Naive thymus-derived CD8-positive, alpha-beta T cell (primary cell): ENCODE measurements around the gene KIF22. TPM values are rescaled to one million over a fixed set of nuclear protein-coding genes. Genes with fewer than 3 reads are reported as not detected.
"Not testable (repeated sequence)": the region's sequence is repeated elsewhere in the genome, so short reads cannot be mapped to it uniquely, and the experiment has no call there.

ENCODE experiments used
- ATAC-seq, 2 donors: fragments of 150-1000 bp; cut with Tn5 transposase in 1 of 2; sonication (Bioruptor Pico), chemical (Tn5 transposase) in 1 of 2; 1 replicate in 1 of 2; 2 replicates in 1 of 2; pipeline ENCODE4 v1.10.0; 2021; ENCODE audit warnings: mild to moderate bottlenecking in 2 of 2, moderate library complexity in 2 of 2
- POLR2A ChIA-PET: fragments of 350-600 bp; sonication (Branson Sonifier 250); formaldehyde crosslinking; loops from one replicate; lab custom pipeline; 2021; ENCODE audit warnings: antibody characterized with exemption; lab: Charles Lee
- DNase-seq, 10 donors: peaks; one replicate each; pipeline versions ENCODE4 v3.0.0 to v3.0.0-alpha.2; 2020 to 2022
- H3K27ac Mint-ChIP-seq, 10 donors: one replicate each; pipeline ENCODE4 v1.8.0; 2020 to 2022; ENCODE audit warnings: mild to moderate bottlenecking in 10 of 10, mixed read lengths in 10 of 10, moderate library complexity in 4 of 10, inconsistent platforms in 1 of 10
- H3K27me3 Mint-ChIP-seq, 5 donors: one replicate each; pipeline ENCODE4 v1.8.0; 2021 to 2022; ENCODE audit warnings: mixed read lengths in 5 of 5
- H3K36me3 Mint-ChIP-seq, 3 donors: one replicate each; pipeline ENCODE4 v1.8.0; 2020 to 2022; ENCODE audit warnings: mixed read lengths in 3 of 3, mild to moderate bottlenecking in 2 of 3, inconsistent platforms in 1 of 3
- H3K4me1 Mint-ChIP-seq, 4 donors: one replicate each; pipeline ENCODE4 v1.8.0; 2021 to 2022; ENCODE audit warnings: mixed read lengths in 4 of 4
- H3K4me3 Mint-ChIP-seq, 10 donors: one replicate each; pipeline ENCODE4 v1.8.0; 2020 to 2022; ENCODE audit warnings: mild to moderate bottlenecking in 10 of 10, mixed read lengths in 10 of 10, moderate library complexity in 6 of 10, inconsistent platforms in 1 of 10
- H3K9me3 Mint-ChIP-seq, 9 donors: one replicate each; pipeline ENCODE4 v1.8.0; 2020 to 2022; ENCODE audit warnings: mixed read lengths in 9 of 9, mild to moderate bottlenecking in 3 of 9, inconsistent platforms in 1 of 9, moderate library complexity in 1 of 9
- polyA plus RNA-seq, 3 donors: library from polyadenylated mRNA; unstranded; fragments of 300-500 nt; fragmentation: Illumina TruSeq; gene quantifications; one replicate each; pipeline ENCODE4 v1.2.3, GENCODE V29; 2021
- total RNA-seq, 8 experiments: library from RNA in 2 of 8; stranded (reverse) in 2 of 8; gene quantifications; one replicate each; pipeline ENCODE4 v1.2.3 and lab custom pipeline; 2021 to 2026

Gene KIF22
- total and polyA plus RNA-seq, 5 experiments from 2014 or later, result 36.9 to 84.6 (median 45.4) TPM

DNA sequence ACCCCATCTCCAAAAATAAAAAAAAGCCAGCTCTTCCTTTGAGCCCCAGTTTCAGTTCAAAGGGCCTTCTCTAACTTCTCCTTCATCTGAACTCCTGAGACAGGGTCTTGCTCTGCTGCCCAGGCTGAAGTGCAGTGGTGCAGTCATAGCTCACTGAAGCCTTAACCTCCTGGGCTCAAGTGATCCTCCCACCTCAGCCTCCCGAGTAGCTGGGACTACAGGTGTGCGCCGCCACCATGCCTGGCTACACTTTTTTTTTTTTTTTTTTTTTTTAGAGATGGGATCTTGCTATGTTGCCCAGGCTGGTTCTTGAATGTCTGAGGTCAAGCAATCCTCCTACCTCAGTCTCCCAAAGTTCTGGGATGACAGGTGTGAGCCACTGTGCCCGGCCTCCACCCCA, 42.7 kb downstream of the KIF22 start:
- not testable (repeated sequence) for H3K9me3 Mint-ChIP-seq, DNase-seq, H3K27me3 Mint-ChIP-seq, H3K4me3 Mint-ChIP-seq, ATAC-seq
- H3K4me1 Mint-ChIP-seq, result peaks cover 9 to 37% (median 23%) of the 10 kb centered on the region in 4 donors
- POLR2A ChIA-PET, result interaction anchor here (0.7 to 1.0 kb wide), 3 partner anchors 9 to 136 kb away, joined by 4 to 8 read pairs (median 5); partner anchors contain the start of gene PAGR1
- peaks cover 0 to 75% (median 8%) of the 10 kb centered on the region in 3 donors for H3K36me3 Mint-ChIP-seq
- H3K27ac Mint-ChIP-seq, result peak overlapping the region in 4 of 10 donors; percentile 34 to 75 (median 55)

DNA sequence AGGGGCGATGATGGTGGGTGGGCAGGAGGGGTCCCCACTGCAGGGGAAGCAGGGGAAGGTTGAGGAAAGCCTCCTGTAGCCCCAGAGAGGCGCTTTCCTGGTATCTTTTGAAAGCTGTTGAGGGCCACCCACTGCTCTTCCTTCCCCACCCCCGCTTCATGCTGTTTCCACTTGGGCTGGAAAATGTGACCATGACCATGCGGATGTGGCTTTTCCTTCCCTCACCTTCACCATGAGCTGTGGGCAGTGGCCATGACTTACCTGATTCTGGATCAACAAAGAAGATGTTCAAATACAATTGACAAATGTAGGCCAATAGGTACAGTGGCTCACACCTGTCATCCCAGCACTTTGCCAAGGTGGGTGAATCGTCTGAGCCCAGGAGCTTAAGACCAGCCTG, 43.5 kb downstream of the KIF22 start:
- Mint-ChIP-seq H3K4me1 (peaks cover 9 to 30% (median 21%) of the 10 kb centered on the region in 4 donors), H3K9me3 (no peaks in the 10 kb centered on the region), H3K27ac (peak overlapping the region in 1 of 10 donors; percentile 51), H3K27me3 (no peaks in the 10 kb centered on the region), H3K4me3 (no peak overlapping the region), H3K36me3 (peaks cover 0 to 82% (median 8%) of the 10 kb centered on the region in 3 donors)
- DNase-seq (no peak), ATAC-seq (no peak)
- POLR2A ChIA-PET, result interaction anchor here (0.6 to 1.0 kb wide), 4 partner anchors 17 to 214 kb away, joined by 3 to 5 read pairs (median 3); partner anchors contain the start of gene KCTD13

DNA sequence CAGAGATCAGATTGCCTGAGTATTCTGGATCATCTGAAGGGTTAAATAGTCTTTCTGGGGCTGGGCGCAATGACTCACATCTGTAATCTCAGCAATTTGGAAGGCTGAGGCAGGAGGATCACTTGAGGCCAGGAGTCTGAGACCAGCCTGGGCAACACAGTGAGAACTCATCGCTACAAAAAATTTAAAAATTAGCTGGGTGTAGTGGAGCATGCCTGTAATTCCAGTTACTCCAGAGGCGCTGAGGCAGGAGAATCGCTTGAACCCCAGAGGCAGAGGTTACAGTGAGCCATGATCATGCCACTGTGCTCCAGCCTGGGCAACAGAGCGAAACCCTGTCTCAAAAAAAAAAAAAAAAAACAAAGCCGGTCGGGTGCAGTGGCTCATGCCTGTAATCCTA, 45.4 kb downstream of the KIF22 start:
- DNase-seq (no peak), ATAC-seq (no peak)
- H3K9me3 Mint-ChIP-seq, result no peaks in the 10 kb centered on the region
- H3K27ac Mint-ChIP-seq, result peak overlapping the region in 3 of 10 donors; percentile 46 to 57 (median 51)
- peaks cover 3 to 12% (median 6%) of the 10 kb centered on the region in 4 donors for H3K4me1 Mint-ChIP-seq
- no peaks in the 10 kb centered on the region for H3K27me3 Mint-ChIP-seq
- H3K4me3 Mint-ChIP-seq, result peak overlapping the region in 1 of 10 donors; percentile 33
- H3K36me3 Mint-ChIP-seq, result peaks cover 0 to 92% (median 9%) of the 10 kb centered on the region in 3 donors
- POLR2A ChIA-PET, result interaction anchor here (0.7 kb wide), 1 partner anchor 9 kb away, joined by 4 read pairs; no protein-coding TSS in a partner anchor

DNA sequence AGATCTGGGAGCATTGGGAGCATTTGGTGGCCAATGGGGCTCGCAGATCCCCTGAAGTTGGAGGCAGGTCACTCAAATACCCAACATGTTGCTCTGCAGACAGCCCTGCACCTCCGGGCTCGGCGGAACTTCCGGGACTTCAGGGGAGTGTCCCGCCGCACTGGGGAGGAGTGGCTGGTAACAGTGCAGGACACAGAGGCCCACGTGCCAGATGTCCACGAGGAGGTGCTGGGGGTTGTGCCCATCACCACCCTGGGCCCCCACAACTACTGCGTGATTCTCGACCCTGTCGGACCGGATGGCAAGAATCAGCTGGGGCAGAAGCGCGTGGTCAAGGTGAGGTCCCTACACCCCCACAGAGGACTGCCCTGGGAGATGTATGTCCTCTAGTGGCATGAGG, 46.1 kb downstream of the KIF22 start:
- H3K27ac Mint-ChIP-seq, result peak overlapping the region in 2 of 10 donors; percentile 18 to 46
- POLR2A ChIA-PET, result no interaction called here

DNA sequence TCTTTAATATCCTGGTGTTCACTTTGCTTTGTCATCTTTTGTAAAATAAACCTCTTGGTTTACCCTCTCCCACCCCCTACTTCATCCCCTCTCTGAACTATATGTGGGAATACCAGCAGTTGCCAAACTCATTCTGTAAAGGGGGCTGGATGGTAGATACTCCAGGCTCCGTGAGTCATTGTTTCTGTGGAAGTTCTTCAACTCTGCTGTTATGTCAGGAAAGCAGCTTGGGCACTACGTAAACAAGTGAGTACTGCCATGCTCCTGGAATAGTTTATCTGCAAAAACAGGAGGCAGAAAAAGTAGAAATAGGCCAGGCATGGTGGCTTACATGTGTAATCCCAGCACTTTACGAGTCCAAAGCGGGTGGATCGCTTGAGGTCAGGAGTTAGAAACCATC, 47.3 kb downstream of the KIF22 start:
- Mint-ChIP-seq H3K27me3 (no peaks in the 10 kb centered on the region), H3K9me3 (no peaks in the 10 kb centered on the region), H3K4me3 (no peak overlapping the region), H3K4me1 (peaks cover 0 to 5% (median 1%) of the 10 kb centered on the region in 4 donors), H3K27ac (peak overlapping the region in 1 of 10 donors; percentile 37), H3K36me3 (peaks cover 0 to 91% (median 8%) of the 10 kb centered on the region in 3 donors)
- DNase-seq (no peak), ATAC-seq (no peak)
- POLR2A ChIA-PET, result interaction anchor here (1.1 to 7.6 kb wide), 4 partner anchors 10 to 51 kb away, joined by 3 to 49 read pairs (median 6); no protein-coding TSS in a partner anchor

More for the DNA sequence above, 46.1 kb downstream of the KIF22 start:
- Mint-ChIP-seq H3K27me3 (no peaks in the 10 kb centered on the region), H3K4me3 (no peak overlapping the region), H3K9me3 (no peaks in the 10 kb centered on the region), H3K4me1 (peaks cover 3 to 7% (median 5%) of the 10 kb centered on the region in 4 donors), H3K36me3 (peaks cover 0 to 92% (median 9%) of the 10 kb centered on the region in 3 donors)
- ATAC-seq (no peak), DNase-seq (no peak)

DNA sequence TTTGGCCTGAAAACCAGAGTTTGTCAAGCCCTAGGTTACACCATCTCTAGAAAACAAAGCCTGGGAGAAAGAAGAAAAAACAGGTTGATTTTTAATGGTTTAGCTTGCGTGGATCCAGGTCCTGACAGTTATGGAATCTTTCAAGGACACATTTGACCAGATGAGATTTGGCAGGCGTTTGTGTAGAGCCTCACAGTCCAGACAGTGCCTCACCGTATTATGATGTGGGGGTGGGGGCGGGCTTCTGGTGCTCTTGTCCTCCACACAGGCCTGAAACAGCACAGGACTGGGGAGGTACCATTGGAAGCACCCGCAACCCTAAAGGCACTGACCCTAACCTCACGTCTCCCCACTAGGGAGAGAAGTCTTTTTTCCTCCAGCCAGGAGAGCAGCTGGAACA, 49.3 kb downstream of the KIF22 start:
- Mint-ChIP-seq H3K27me3 (no peaks in the 10 kb centered on the region), H3K36me3 (peaks cover 0 to 86% (median 9%) of the 10 kb centered on the region in 3 donors), H3K4me3 (no peak overlapping the region), H3K4me1 (peaks cover 0 to 5% (median 2%) of the 10 kb centered on the region in 4 donors), H3K9me3 (no peaks in the 10 kb centered on the region), H3K27ac (no peak overlapping the region)
- DNase-seq, result no peak
- ATAC-seq, result no peak
- POLR2A ChIA-PET, result interaction anchor here (0.6 to 7.6 kb wide), 8 partner anchors 8 to 278 kb away, joined by 3 to 49 read pairs (median 5); partner anchors contain the start of gene QPRT

DNA sequence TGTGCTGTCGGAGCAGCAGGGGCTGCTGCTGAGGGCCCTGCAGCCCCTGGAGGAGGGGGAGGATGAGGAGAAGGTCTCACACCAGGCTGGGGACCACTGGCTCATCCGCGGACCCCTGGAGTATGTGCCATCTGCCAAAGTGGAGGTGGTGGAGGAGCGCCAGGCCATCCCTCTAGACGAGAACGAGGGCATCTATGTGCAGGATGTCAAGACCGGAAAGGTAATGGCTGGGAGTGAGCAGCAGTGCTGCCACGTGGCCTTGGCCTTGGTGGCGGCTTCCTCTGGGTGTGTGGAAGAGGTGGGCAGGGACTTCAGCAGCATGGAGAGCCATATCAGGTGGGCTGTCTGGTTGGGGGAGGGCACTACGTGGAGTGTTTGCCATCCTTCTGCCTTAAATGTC, 49.7 kb downstream of the KIF22 start:
- Mint-ChIP-seq H3K27ac (peak overlapping the region in 3 of 10 donors; percentile 6 to 80 (median 34)), H3K4me3 (no peak overlapping the region), H3K36me3 (peaks cover 0 to 86% (median 9%) of the 10 kb centered on the region in 3 donors), H3K9me3 (no peaks in the 10 kb centered on the region), H3K4me1 (peaks cover 0 to 7% (median 3%) of the 10 kb centered on the region in 4 donors), H3K27me3 (no peaks in the 10 kb centered on the region)
- POLR2A ChIA-PET, result interaction anchor here (0.7 to 7.6 kb wide), 5 partner anchors 8 to 161 kb away, joined by 4 to 49 read pairs (median 6); partner anchors contain the start of gene QPRT
- no peak for ATAC-seq
- DNase-seq, result no peak

DNA sequence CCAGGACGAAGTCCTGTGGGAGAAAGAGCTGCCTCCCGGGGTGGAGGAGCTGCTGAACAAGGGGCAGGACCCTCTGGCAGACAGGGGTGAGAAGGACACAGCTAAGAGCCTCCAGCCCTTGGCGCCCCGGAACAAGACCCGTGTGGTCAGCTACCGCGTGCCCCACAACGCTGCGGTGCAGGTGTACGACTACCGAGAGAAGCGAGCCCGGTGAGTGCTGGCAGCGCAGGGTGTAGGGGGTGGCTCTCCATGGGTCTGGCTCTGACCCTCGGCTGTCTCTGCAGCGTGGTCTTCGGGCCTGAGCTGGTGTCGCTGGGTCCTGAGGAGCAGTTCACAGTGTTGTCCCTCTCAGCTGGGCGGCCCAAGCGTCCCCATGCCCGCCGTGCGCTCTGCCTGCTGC, 51.1 kb downstream of the KIF22 start:
- H3K4me1 Mint-ChIP-seq, result peaks cover 0 to 9% (median 4%) of the 10 kb centered on the region in 4 donors
- no peaks in the 10 kb centered on the region for H3K27me3 Mint-ChIP-seq
- DNase-seq (no peak), ATAC-seq (no peak)
- no peak overlapping the region for H3K4me3 Mint-ChIP-seq
- H3K36me3 Mint-ChIP-seq, result peaks cover 0 to 84% (median 12%) of the 10 kb centered on the region in 3 donors
- H3K27ac Mint-ChIP-seq, result peak overlapping the region in 2 of 10 donors; percentile 6 to 51
- POLR2A ChIA-PET, result interaction anchor here (0.5 to 7.6 kb wide), 3 partner anchors 15 to 34 kb away, joined by 4 to 49 read pairs (median 4); no protein-coding TSS in a partner anchor
- no peaks in the 10 kb centered on the region for H3K9me3 Mint-ChIP-seq

DNA sequence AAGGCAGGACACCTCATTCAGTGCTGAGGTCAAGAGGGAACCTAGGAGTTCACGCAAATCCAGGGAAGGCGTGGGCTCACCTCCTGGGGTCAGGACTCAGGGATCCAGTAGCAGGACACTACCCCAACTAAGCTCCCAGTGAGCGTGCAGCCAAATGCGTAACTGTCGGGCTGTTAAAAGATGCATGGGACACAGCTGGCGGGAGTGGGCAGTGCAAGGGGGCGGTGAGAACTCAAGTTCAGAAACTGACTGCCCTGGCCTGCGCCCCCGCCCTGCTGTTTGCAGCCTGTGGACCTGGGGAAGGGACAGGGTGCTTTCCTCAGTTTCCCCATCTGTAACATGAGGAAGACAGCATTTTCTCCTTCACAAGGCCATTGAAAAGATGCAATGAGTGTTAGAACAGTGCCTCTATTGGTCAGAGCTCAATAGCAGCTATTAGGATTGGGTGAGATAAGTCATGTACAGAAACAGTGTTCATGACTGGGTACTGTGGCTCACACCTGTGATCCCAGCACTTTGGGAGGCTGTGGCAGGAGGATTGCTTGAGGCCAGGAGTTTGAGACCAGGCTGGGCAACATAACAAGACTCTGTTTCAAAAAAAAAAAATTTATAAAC, 52.3 kb downstream of the KIF22 start:
- peak overlapping the region in 8 of 10 donors; percentile 13 to 90 (median 60) for H3K27ac Mint-ChIP-seq
- POLR2A ChIA-PET, result interaction anchor here (0.6 to 7.6 kb wide), 5 partner anchors 16 to 110 kb away, joined by 3 to 49 read pairs (median 4); no protein-coding TSS in a partner anchor
- ATAC-seq, result no peak

DNA sequence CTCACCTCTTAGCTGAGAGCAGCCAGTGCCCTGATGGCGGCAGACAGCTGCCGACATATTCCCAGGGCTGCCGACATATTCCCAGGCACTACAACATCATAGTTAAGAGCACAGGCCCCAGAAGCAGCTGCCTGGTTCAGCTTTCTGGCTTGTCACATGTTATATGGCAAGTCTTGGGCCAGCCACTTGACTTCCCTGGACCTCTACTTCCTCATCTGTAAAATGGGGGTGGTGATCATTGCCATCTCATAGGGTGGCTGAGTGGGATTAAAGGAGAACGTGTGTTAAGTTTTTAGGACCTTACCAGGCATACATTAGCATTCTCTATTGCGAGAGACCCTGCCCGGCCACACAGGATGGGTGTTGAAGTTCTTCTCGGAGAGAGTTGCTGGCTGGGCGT, 53.4 kb downstream of the KIF22 start:
- ATAC-seq (no peak), DNase-seq (no peak)
- Mint-ChIP-seq H3K36me3 (peaks cover 0 to 83% (median 10%) of the 10 kb centered on the region in 3 donors), H3K27ac (peak overlapping the region in 6 of 10 donors; percentile 5 to 83 (median 72)), H3K4me3 (no peak overlapping the region), H3K9me3 (no peaks in the 10 kb centered on the region), H3K4me1 (peaks cover 6 to 15% (median 9%) of the 10 kb centered on the region in 4 donors), H3K27me3 (no peaks in the 10 kb centered on the region)
- POLR2A ChIA-PET, result interaction anchor here (1.9 to 7.6 kb wide), 3 partner anchors 17 to 36 kb away, joined by 5 to 49 read pairs (median 6); no protein-coding TSS in a partner anchor

More for the DNA sequence above, 52.3 kb downstream of the KIF22 start:
- H3K4me3 Mint-ChIP-seq, result no peak overlapping the region
- peaks cover 0 to 82% (median 10%) of the 10 kb centered on the region in 3 donors for H3K36me3 Mint-ChIP-seq
- H3K27me3 Mint-ChIP-seq, result no peaks in the 10 kb centered on the region
- DNase-seq, result no peak
- peaks cover 0 to 9% (median 4%) of the 10 kb centered on the region in 4 donors for H3K4me1 Mint-ChIP-seq
- H3K9me3 Mint-ChIP-seq, result no peaks in the 10 kb centered on the region

DNA sequence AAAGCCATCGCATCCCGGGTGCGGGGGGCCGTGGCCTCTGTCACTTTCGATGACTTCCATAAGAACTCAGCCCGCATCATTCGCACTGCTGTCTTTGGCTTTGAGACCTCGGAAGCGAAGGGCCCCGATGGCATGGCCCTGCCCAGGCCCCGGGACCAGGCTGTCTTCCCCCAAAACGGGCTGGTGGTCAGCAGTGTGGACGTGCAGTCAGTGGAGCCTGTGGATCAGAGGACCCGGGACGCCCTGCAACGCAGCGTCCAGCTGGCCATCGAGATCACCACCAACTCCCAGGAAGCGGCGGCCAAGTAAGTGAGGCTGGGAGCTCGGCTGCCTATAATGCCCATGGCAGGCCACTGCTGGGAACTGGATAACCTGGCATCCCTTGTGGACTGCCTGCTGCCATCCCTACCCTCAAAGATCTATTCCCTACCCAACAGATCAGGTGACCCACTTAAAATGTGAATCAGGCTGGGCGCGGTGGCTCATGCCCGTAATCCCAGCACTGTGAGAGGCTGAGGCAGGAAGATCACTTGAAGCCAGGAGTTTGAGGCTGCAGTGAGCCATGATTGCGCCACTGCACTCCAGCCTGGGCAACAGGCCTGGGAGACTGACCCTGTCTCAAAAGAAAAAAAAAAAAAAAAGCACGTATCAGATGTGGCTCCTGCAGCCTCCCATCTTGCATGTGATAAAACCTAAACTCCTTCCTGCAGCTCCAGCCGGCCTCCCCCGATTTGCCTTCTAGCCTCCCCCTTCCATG, 54.2 kb downstream of the KIF22 start:
- POLR2A ChIA-PET, result interaction anchor here (0.6 to 7.6 kb wide), 5 partner anchors 9 to 37 kb away, joined by 3 to 49 read pairs (median 5); no protein-coding TSS in a partner anchor
- no peak for ATAC-seq
- Mint-ChIP-seq H3K9me3 (no peaks in the 10 kb centered on the region), H3K4me3 (no peak overlapping the region), H3K4me1 (peaks cover 6 to 15% (median 9%) of the 10 kb centered on the region in 4 donors), H3K36me3 (peaks cover 0 to 78% (median 9%) of the 10 kb centered on the region in 3 donors), H3K27ac (peak overlapping the region in 3 of 10 donors; percentile 18 to 81 (median 78)), H3K27me3 (no peaks in the 10 kb centered on the region)
- DNase-seq, result no peak

DNA sequence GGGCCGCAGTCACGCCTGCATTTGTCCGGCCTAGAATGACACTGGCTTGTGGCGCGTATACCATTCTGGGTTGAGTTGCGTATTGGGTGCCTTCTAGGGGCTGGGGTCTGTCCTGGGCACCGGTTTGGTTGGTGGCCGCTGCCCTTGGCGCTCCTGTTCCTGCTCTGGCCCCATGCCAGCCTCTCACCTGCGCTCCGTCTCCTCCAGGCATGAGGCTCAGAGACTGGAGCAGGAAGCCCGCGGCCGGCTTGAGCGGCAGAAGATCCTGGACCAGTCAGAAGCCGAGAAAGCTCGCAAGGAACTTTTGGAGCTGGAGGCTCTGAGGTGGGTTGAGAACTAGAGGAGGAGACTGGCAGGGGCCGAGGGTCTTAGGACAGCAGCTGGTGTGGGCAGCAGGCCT, 55.1 kb downstream of the KIF22 start:
- POLR2A ChIA-PET, result interaction anchor here (0.6 to 7.6 kb wide), 4 partner anchors 10 to 55 kb away, joined by 4 to 49 read pairs (median 17); partner anchors contain the start of gene KIF22
- H3K36me3 Mint-ChIP-seq, result peaks cover 0 to 72% (median 9%) of the 10 kb centered on the region in 3 donors
- no peak for DNase-seq
- no peaks in the 10 kb centered on the region for H3K9me3 Mint-ChIP-seq
- peak overlapping the region in 3 of 10 donors; percentile 18 to 78 (median 65) for H3K27ac Mint-ChIP-seq
- H3K4me1 Mint-ChIP-seq, result peaks cover 6 to 15% (median 11%) of the 10 kb centered on the region in 4 donors
- no peaks in the 10 kb centered on the region for H3K27me3 Mint-ChIP-seq
- no peak overlapping the region for H3K4me3 Mint-ChIP-seq
- ATAC-seq, result no peak
